K562 (cell line): ENCODE measurements around the gene SLC12A1. TPM values are rescaled to one million over a fixed set of nuclear protein-coding genes. Genes with fewer than 3 reads are reported as not detected.

Experiments used
- ATAC-seq: fragments of 200-7000 bp; cut with Tn5 transposase; 3 replicates; pipeline ENCODE4 v1.9.1; 2020; ENCODE audit warnings: moderate library complexity
- BruUV-seq: library from RNA; stranded (reverse); fragments of 400-500 nt; replicated peaks from 2 replicates; lab custom pipeline; 2021; lab: Mats Ljungman, UMichigan
- CTCF ChIA-PET: fragments of 300-600 bp; formaldehyde crosslinking; extraction: SDS; loops from one replicate; lab custom pipeline; 2021; ENCODE audit warnings: low intra/inter-chr PET ratio; lab: Yijun Ruan, JAX
- POLR2A ChIA-PET: fragments of 300-600, 350-650 bp; sonication (Branson Sonifier 250); formaldehyde crosslinking; extraction: SDS; loops from one replicate; lab custom pipeline; 2021; ENCODE audit warnings: antibody characterized with exemption, inconsistent platforms; lab: Yijun Ruan, JAX
- DNase-seq, 4 experiments: peaks; one replicate each; pipeline versions ENCODE4 v3.0.0 to v3.0.0-alpha.2; 2011 to 2018; ENCODE audit warnings: low spot score in 3 of 4, mixed read lengths in 3 of 4; ENCODE audit errors: extremely low read depth in 1 of 4
- FAIRE-seq: peaks from 2 replicates; lab custom pipeline; 2011; peaks lifted over from hg19 to GRCh38; lab: Jason Lieb, UNC
- H2AFZ ChIP-seq: 2 replicates; pipeline ENCODE4 v1.6.0; 2011; ENCODE audit warnings: low read depth, low read length, control low read depth, inconsistent platforms
- H3K27ac ChIP-seq: fragments of 200-600 bp; 3 replicates; pipeline ENCODE4 v1.8.0; 2011; ENCODE audit warnings: low read depth, mild to moderate bottlenecking, control low read depth, inconsistent platforms, low read length, moderate library complexity, mixed read lengths; ENCODE audit errors: extremely low read depth
- H3K27me3 ChIP-seq, 2 experiments: fragments of 300-600 bp in 1 of 2; 2 replicates in 1 of 2; 3 replicates in 1 of 2; pipeline versions ENCODE4 v1.6.0 to v1.8.0; 2011; ENCODE audit warnings: inconsistent platforms in 2 of 2, low read length in 2 of 2, mild to moderate bottlenecking in 1 of 2, mixed read lengths in 1 of 2, moderate library complexity in 1 of 2; ENCODE audit not compliant: control insufficient read depth in 2 of 2, insufficient read depth in 2 of 2
- H3K36me3 ChIP-seq: fragments of 300-600 bp; 3 replicates; pipeline ENCODE4 v1.8.0; 2011; ENCODE audit warnings: mild to moderate bottlenecking, low read length, inconsistent platforms; ENCODE audit not compliant: control insufficient read depth, insufficient read depth
- H3K4me1 ChIP-seq, 2 experiments: fragments of 200-600 bp in 1 of 2; replicated peaks in 1 of 2; 2 replicates in 1 of 2; 3 replicates in 1 of 2; pipeline versions ENCODE4 v1.5.1 to v1.8.0; 2011; ENCODE audit warnings: inconsistent platforms in 2 of 2, low read length in 2 of 2, mild to moderate bottlenecking in 1 of 2, mixed read lengths in 1 of 2, moderate library complexity in 1 of 2; ENCODE audit not compliant: control insufficient read depth in 2 of 2, insufficient read depth in 2 of 2
- H3K4me2 ChIP-seq: 2 replicates; pipeline ENCODE4 v1.6.1; 2011; ENCODE audit warnings: low read length, control low read depth, inconsistent platforms, mixed read lengths; ENCODE audit not compliant: insufficient read depth
- H3K4me3 ChIP-seq: fragments of 200-600 bp; sonication (generic), shearing (Covaris generic); 2 replicates; pipeline ENCODE4 v1.5.1; 2016; ENCODE audit warnings: control low read depth, inconsistent platforms
- H3K79me2 ChIP-seq: fragments of 200-600 bp; 3 replicates; pipeline ENCODE4 v1.8.0; 2011; ENCODE audit warnings: low read length, inconsistent platforms; ENCODE audit not compliant: control insufficient read depth, insufficient read depth
- H3K9ac ChIP-seq, 2 experiments: 2 replicates each; pipeline versions ENCODE4 v1.6.0 to v1.6.1; 2011; ENCODE audit warnings: low read depth in 2 of 2, low read length in 2 of 2, control low read depth in 1 of 2, inconsistent platforms in 1 of 2, mild to moderate bottlenecking in 1 of 2, mixed read lengths in 1 of 2; ENCODE audit not compliant: insufficient read depth in 1 of 2
- H3K9me1 ChIP-seq: one replicate; pipeline ENCODE4 v1.6.0; 2011; ENCODE audit warnings: inconsistent platforms, mild to moderate bottlenecking, low read length, moderate library complexity; ENCODE audit not compliant: control insufficient read depth, insufficient read depth
- H3K9me3 ChIP-seq: replicated peaks from 2 replicates; pipeline ENCODE4 v1.5.1; 2011; ENCODE audit warnings: low read depth, low read length, inconsistent platforms; ENCODE audit not compliant: control insufficient read depth, insufficient read depth
- H4K20me1 ChIP-seq: replicated peaks from 2 replicates; pipeline ENCODE4 v1.6.1; 2011; ENCODE audit warnings: low read length, inconsistent platforms, mixed read lengths; ENCODE audit not compliant: control insufficient read depth, insufficient read depth
- GABPA ChIP-seq: fragments of 200-800 bp; sonication (Bioruptor generic); conservative IDR thresholded peaks from 2 replicates; pipeline ENCODE4 v1.6.1; 2016; ENCODE audit warnings: low read depth, missing genetic modification characterization, missing compliant biosample characterization
- HCFC1 ChIP-seq: IDR thresholded peaks from 2 replicates; pipeline ENCODE4 v1.6.1; 2012; ENCODE audit warnings: low read depth, low read length, improper control_type of control experiment
- HDAC6 ChIP-seq: IDR thresholded peaks from 2 replicates; pipeline ENCODE4 v1.6.1; 2012; ENCODE audit warnings: low read depth, mild to moderate bottlenecking, control low read depth, inconsistent platforms, low read length, moderate library complexity
- NCOA2 ChIP-seq, 2 experiments: fragments of 450-650 bp; IDR thresholded peaks; 2 replicates each; pipeline ENCODE4 v1.6.1; 2018; ENCODE audit warnings: mild to moderate bottlenecking in 2 of 2, moderate library complexity in 1 of 2; ENCODE audit not compliant: partially characterized antibody in 2 of 2
- SMARCC2 ChIP-seq: fragments of 450-650 bp; IDR thresholded peaks from 2 replicates; pipeline ENCODE4 v1.6.1; 2017; ENCODE audit warnings: antibody characterized with exemption, moderate library complexity, mild to moderate bottlenecking, low read depth
- SRSF1 ChIP-seq: fragments of 200-400 bp; formaldehyde crosslinking; IDR thresholded peaks from 2 replicates; pipeline ENCODE4 v1.6.1; 2017; ENCODE audit warnings: mild to moderate bottlenecking, low read depth, low read length, moderate library complexity
- ZKSCAN3 ChIP-seq: fragments of 250-450 bp; sonication (Bioruptor Pico); IDR thresholded peaks from 2 replicates; pipeline ENCODE4 v1.4.0; 2020
- whole genome bisulfite sequencing: fragments of 100-300 bp; shearing (Covaris generic); methylation state at CpG from one replicate; pipeline ENCODE4 v1.1.6; 2016; ENCODE audit warnings: low coverage, mixed read lengths; ENCODE audit not compliant: insufficient coverage; ENCODE audit errors: missing lambda C conversion rate; 5-methylcytosine and 5-hydroxymethylcytosine counted together
- in situ Hi-C: fragments of 300-500 bp; cut with MboI; formaldehyde crosslinking; loops from 4 replicates; pipeline ENCODE4 v1.15.0; 2018; ENCODE audit warnings: inconsistent platforms, mixed read lengths
- intact Hi-C: fragments of 100-400 bp; cut with micrococcal nuclease; formaldehyde crosslinking; loops from 2 replicates; pipeline ENCODE4 v1.14.2; 2022
- polyA plus RNA-seq, 8 experiments: library from polyadenylated mRNA; depleted of rRNA in 4 of 8; stranded (reverse) in 5 of 8; unstranded in 3 of 8; fragments of >200 nt; fragmentation: Nextera tagmentation in 2 of 8; fragmentation: Illumina TruSeq in 1 of 8; extraction: Ambion mirVana in 2 of 8; extraction: Trizol in 1 of 8; gene quantifications; 2 replicates each; pipeline versions ENCODE4 v1.2.1 to v1.2.3, GENCODE V29; 2011 to 2014; ENCODE audit warnings: inconsistent platforms in 1 of 8, missing spikeins in 1 of 8
- total RNA-seq, 7 experiments: library from RNA; depleted of rRNA in 6 of 7; stranded (reverse); fragments of >200 nt in 6 of 7; fragmentation: Illumina TruSeq in 2 of 7; extraction: Trizol in 2 of 7; gene quantifications; 2 replicates each; pipeline versions ENCODE4 v1.2.1 to v1.2.3, GENCODE V29; 2011 to 2021; ENCODE audit warnings: low replicate concordance in 1 of 7
- TF ChIP-seq, protein P1 (sequence below), 3 experiments: IDR thresholded peaks in 2 of 3; conservative IDR thresholded peaks in 1 of 3; 2 replicates each; pipeline ENCODE4 v1.5.1; 2011 to 2012; ENCODE audit warnings: low read length in 3 of 3, mild to moderate bottlenecking in 3 of 3, control low read depth in 2 of 3, improper control_type of control experiment in 1 of 3, inconsistent platforms in 1 of 3, low read depth in 1 of 3, mixed read lengths in 1 of 3, moderate library complexity in 1 of 3; ENCODE audit not compliant: insufficient read depth in 2 of 3
- TF ChIP-seq, protein P2 (sequence below): fragments of 450-650 bp; IDR thresholded peaks from 2 replicates; pipeline ENCODE4 v1.6.1; 2017; ENCODE audit warnings: mild to moderate bottlenecking, moderate library complexity
- TF ChIP-seq, protein P3 (sequence below): fragments of 250-450 bp; sonication (Bioruptor Pico); IDR thresholded peaks from 2 replicates; pipeline ENCODE4 v1.5.0; 2021

Gene SLC12A1
- total and polyA plus RNA-seq, 9 of the 15 experiments (the other 6 are each of a cell fraction or from before 2014, with no cell fraction given) = not detected

DNA sequence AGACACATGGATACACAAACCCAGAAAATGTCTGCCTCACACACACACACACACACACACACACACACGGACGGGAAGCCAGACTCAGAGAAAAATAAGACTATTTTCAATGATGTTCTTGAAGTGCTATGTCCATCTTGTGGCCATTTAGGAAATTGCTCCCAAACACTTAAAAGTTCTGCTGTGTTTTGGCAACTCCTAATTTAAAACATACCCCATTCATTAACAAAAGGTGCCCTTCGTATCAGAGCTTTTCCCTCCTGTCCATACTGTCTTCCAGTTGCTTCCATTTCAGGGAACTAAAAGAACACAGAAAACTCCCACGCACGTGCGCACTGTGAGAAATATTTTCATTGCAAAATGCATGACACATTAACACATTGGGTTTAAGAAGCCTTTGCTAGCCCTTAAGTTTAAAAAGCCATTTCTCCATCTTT, 44.6 kb downstream of the SLC12A1 start (continued):
- TF ChIP-seq, protein P1, sequence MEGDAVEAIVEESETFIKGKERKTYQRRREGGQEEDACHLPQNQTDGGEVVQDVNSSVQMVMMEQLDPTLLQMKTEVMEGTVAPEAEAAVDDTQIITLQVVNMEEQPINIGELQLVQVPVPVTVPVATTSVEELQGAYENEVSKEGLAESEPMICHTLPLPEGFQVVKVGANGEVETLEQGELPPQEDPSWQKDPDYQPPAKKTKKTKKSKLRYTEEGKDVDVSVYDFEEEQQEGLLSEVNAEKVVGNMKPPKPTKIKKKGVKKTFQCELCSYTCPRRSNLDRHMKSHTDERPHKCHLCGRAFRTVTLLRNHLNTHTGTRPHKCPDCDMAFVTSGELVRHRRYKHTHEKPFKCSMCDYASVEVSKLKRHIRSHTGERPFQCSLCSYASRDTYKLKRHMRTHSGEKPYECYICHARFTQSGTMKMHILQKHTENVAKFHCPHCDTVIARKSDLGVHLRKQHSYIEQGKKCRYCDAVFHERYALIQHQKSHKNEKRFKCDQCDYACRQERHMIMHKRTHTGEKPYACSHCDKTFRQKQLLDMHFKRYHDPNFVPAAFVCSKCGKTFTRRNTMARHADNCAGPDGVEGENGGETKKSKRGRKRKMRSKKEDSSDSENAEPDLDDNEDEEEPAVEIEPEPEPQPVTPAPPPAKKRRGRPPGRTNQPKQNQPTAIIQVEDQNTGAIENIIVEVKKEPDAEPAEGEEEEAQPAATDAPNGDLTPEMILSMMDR (IDR thresholded peaks at IDR 0.05 in 2 of 3, conservative IDR thresholded peaks at IDR 0.05 in 1 of 3; ENCODE audit: insufficient read depth in 2 of 3, low read depth in 1 of 3, low read length in 3 of 3) = peak; percentile 40 to 62 (median 61); a peak in 5 of 6 replicates
- TF ChIP-seq, protein P2, sequence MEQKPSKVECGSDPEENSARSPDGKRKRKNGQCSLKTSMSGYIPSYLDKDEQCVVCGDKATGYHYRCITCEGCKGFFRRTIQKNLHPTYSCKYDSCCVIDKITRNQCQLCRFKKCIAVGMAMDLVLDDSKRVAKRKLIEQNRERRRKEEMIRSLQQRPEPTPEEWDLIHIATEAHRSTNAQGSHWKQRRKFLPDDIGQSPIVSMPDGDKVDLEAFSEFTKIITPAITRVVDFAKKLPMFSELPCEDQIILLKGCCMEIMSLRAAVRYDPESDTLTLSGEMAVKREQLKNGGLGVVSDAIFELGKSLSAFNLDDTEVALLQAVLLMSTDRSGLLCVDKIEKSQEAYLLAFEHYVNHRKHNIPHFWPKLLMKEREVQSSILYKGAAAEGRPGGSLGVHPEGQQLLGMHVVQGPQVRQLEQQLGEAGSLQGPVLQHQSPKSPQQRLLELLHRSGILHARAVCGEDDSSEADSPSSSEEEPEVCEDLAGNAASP = no peak
- no peak for TF ChIP-seq ZKSCAN3 (CRISPR knock-in tag)

DNA sequence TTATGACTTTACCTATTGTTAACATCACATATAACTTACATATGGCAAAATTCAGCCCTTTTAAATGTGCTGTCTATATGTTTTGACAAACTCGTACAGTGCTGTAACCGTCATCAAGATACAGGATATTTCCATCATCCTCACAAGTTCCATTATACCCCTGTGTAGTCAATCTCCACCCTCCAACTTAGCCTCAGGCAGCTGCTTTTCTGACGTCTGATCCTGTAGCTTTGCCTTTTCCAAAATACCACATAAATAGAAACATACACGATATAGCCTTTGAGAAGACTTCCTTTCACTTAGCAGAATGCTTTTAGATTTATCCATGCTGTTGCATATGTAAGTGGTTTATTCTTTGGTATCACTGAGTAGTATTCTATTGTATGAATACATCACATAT, 47.1 kb downstream of the SLC12A1 start:
- Histone ChIP-seq H3K4me2 (no peak overlapping the region), H3K36me3 (no peaks in the 10 kb centered on the region), H3K27me3 (no peaks in the 10 kb centered on the region), H3K4me1 (no peaks in the 10 kb centered on the region), H3K79me2 (no peaks in the 10 kb centered on the region), H3K9me3 (no peaks in the 10 kb centered on the region), H2AFZ (no peak overlapping the region), H3K4me3 (no peak overlapping the region), H3K9me1 (no peaks in the 10 kb centered on the region), H4K20me1 (no peaks in the 10 kb centered on the region), H3K9ac (no peak overlapping the region), H3K27ac (no peak overlapping the region)
- no TSS peak for BruUV-seq
- in situ Hi-C loops = no loop called here
- TF ChIP-seq, protein P3, sequence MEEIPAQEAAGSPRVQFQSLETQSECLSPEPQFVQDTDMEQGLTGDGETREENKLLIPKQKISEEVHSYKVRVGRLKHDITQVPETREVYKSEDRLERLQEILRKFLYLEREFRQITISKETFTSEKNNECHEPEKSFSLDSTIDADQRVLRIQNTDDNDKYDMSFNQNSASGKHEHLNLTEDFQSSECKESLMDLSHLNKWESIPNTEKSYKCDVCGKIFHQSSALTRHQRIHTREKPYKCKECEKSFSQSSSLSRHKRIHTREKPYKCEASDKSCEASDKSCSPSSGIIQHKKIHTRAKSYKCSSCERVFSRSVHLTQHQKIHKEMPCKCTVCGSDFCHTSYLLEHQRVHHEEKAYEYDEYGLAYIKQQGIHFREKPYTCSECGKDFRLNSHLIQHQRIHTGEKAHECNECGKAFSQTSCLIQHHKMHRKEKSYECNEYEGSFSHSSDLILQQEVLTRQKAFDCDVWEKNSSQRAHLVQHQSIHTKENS (CRISPR knock-in tag) = no peak
- TF ChIP-seq SRSF1 (no peak), SMARCC2 (no peak), HCFC1 (no peak), NCOA2 (IDR thresholded peaks at IDR 0.05; ENCODE audit: partially characterized antibody in 2 of 2) (no peak), GABPA (no peak), HDAC6 (no peak)
- DNase-seq (no peak), ATAC-seq (no peak), FAIRE-seq (no peak)
- intact Hi-C loops = no loop called here
- WGBS = 1% methylated on average over 4 of the region's 4 CpGs
- ChIA-PET CTCF (no interaction called here), POLR2A (no interaction called here)
